ENCODE measurements around the gene RCAN3.
A peak's percentile ranks its signal among the peaks of the same experiment; 100 is the strongest.
"Not testable (repeated sequence)": the region's sequence is repeated elsewhere in the genome, so short reads cannot be mapped to it uniquely, and the experiment has no call there.

RCAN3 gene

GRCh38 chr1:24514946-24515345 lies 12.3 kb downstream of the RCAN3 start:
- DNase-seq = no peak

GRCh38 chr1:24515671-24516209 lies 13.1 kb downstream of the RCAN3 start:
- DNase-seq = not testable (repeated sequence)

DNA sequence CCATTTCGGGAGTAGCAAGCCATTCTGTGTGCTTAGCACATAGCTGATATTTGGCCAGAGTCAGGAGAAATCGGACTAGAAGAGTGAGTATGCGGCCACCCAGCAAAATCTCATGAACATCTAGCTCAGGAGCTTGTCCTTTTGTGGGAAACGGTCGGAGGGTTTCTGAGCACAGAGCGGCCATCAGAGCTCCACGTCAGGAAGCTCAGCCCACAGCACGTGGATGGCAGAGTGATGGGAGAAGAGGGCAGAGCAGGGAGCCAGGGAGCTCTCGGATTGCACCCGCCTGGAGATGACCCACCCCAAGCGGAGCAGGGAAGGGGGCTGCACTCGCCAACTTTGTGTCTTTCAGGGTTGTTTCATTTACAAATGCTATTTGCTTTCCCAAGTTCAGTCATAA lies 13.9 kb downstream of the RCAN3 start:
- DNase-seq = no peak

DNA sequence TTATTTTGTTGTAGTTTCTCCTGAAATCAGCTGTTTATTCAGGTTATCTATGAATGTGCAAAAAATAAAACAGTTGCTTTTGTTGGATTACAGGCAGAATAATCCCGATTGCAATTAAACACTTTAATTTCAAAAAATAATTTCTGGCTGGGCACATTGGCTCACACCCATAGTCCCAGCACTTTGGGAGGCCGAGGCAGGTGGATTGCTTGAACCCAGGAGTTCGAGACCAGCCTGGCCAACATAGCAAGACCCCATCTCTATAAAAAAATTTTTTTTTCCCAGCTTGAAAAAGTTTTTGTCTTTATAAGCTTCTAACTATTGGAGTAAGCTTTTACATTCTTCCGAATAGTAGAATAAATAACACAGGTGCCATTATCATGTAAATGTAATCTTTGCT lies 15.3 kb downstream of the RCAN3 start:
- DNase-seq = no peak

DNA sequence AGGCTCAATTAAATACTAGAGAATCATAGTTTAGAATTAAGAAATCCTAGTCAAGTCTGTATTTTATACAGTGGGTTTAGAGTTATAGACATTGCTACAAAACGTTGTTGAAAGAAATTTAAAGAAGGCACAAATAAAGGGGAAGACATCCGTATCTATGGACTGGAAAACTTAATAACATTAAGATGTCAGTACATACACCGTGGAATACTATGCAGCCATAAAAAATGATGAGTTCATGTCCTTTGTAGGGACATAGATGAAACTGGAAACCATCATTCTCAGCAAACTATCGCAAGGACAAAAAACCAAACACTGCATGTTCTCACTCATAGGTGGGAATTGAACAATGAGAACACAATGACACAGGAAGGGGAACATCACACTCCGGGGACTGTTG lies 17.6 kb downstream of the RCAN3 start:
- DNase-seq = not testable (repeated sequence)

- no peak for DNase-seq
These were observed 23.0 kb downstream of the RCAN3 start for GRCh38 chr1:24525606-24526005.

GRCh38 chr1:24526045-24526444 lies 23.4 kb downstream of the RCAN3 start:
- no peak for DNase-seq

GRCh38 chr1:24526940-24527542 lies 24.4 kb downstream of the RCAN3 start:
- DNase-seq = no peak

GRCh38 chr1:24528744-24529143 lies 26.1 kb downstream of the RCAN3 start:
- peak in 1 of 2 experiments; percentile 15 for DNase-seq

DNA sequence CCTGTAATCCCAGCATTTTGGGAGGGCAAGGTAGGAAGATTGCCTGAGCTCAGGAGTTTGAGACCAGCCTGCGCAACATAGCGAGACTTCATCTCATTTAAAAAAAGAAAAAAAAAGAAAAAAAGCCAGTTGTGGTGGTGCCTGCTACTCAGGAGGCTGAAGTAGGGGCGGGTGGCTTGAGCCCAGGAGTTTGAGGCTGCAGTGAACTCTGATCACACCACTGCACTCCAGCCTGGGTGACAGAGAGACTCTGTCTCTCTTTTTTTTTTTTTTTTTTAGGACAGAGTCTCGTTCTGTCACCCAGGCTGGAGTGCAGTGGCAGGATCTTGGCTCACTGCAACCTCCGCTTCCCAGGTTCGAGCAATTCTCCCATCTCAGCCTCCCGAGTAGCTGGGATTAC lies 26.7 kb downstream of the RCAN3 start:
- DNase-seq = not testable (repeated sequence)

GRCh38 chr1:24535021-24535424 lies 32.4 kb downstream of the RCAN3 start:
- no peak for DNase-seq

GRCh38 chr1:24535778-24536177 lies 33.1 kb downstream of the RCAN3 start:
- no peak for DNase-seq

DNA sequence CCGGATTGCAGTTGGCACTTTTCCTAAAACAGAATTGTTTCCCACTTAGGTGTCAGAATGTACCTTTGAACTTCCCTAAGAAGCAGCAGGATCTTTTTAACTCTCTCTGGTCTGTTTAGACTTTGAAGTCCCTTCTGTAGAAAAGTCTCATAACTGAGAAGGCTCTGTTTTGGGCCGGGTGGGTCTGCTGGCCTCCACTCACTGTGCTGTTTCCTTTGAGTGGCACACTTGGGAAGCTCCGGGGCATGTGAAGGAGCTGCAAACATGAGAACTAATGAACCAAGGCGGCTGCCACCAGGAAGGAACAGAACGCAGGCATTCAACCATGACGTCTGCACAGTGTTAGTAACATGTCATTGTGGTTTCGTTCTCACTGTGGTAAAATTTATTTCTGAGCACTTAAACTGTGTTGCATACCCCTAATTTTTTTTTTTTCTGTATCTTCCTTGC lies 33.8 kb downstream of the RCAN3 start:
- DNase-seq = peak; percentile 34 to 53

DNA sequence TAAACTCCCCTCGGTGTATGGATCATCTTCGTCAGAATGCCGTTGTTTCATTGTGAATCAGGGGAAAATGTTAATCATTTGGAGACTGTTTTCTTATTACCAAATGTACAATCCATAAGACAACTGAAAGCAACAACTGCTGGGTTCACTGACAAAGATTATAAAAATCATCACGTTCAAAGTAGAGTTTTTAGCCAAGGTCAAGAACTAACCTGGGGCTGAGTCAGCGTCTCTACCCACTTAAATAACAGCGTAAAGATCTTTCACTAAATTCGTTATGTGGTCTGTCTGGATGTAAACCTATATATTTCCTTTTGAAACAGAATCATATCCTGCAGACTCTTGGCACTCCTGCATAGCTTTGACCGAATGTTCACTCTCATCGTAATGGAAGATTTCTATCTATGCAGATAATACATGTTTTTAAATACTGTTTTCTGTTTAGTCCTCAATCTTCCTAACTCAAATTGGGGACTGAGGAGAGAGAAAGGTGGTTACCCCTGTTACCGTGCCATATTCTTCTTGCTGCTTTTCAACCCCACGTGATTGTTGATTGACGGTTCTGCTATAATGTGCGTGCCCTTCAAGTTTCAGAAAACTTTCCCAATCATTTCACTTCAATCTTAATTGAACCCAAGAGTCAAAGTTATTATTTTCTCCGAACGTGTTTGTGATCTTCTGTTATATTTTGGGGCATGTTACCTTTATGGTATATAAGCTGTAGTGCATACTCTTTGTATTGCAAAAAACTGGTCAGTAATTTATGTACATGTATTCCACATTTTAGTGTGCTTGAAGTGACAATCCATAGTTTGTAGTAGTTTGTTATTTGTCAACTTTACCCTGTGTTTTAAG lies 37.6 kb downstream of the RCAN3 start:
- DNase-seq = no peak

GRCh38 chr1:24540906-24541710 lies 38.5 kb downstream of the RCAN3 start:
- no peak for DNase-seq

DNA sequence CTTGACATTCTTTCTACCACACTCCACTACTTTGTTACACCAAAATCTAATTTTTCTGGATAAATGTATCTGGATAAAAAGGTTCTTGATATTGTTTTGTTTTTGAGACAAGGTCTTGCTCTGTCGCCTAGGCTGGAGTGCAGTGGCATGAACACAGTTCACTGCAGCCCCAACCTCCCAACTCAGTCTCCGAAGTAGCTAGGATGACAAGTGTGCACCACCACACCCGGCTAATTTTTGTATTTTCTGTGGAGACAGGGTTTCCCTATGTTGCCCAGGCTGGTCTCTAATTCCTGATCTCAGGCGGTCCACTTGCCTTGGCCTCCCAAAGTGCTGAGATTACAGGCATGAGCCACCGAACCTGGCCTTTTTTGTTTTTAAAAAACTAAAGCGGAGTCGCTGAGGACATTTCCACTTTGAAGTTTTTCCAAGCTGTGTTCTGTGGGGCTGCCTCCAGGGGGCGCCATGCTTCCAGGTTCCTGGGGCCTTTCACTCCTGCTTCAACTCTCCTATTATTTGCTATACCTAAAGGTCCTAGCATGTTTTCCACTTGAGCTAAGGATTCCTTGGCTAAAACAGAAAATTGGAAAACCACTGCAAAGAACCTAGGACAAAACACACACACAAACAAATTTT lies 39.2 kb downstream of the RCAN3 start:
- DNase-seq = no peak

GRCh38 chr1:24544239-24544638 lies 41.6 kb downstream of the RCAN3 start:
- DNase-seq = no peak

GRCh38 chr1:24545662-24546061 lies 43.0 kb downstream of the RCAN3 start:
- no peak for DNase-seq

GRCh38 chr1:24547195-24547594 lies 44.6 kb downstream of the RCAN3 start:
- no peak for DNase-seq

DNA sequence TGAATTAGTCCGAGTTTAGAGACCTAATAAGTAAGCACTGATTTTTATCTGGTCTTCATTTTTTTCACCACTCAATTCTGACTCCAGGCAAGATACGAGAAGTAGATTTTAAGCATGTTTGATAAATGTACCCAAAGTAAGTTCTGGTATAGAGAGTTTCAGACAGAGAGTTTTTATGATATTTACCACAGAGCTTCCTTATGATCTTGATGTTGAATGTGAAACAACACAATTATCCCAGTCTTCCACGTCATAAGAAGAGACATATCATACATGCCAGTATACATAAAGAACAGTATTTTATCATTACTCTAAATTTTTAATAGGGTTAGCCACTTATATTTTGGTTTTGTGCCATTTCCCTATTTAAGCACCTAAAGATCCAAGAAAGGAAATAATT lies 45.4 kb downstream of the RCAN3 start:
- no peak for DNase-seq

- not testable (repeated sequence) for DNase-seq
These were observed 46.6 kb downstream of the RCAN3 start for GRCh38 chr1:24549210-24549609.

GRCh38 chr1:24551290-24551959 lies 48.8 kb downstream of the RCAN3 start:
- DNase-seq = no peak

Data from NCI-H187 (cell line).